K562 (cell line): ENCODE data around the gene RASSF6. TPM values are rescaled to one million over a fixed set of nuclear protein-coding genes. Genes with fewer than 3 reads are reported as not detected.

ENCODE experiments used
- GATA2 ChIP-seq: sonication (generic); formaldehyde crosslinking; IDR thresholded peaks from 2 replicates; pipeline ENCODE4 v1.4.0; 2020; ENCODE audit warnings: mild to moderate bottlenecking, missing genetic modification reagents
- ZBTB40 ChIP-seq, 2 experiments: fragments of 450-650 bp in 1 of 2; sonication (generic) in 1 of 2; formaldehyde crosslinking in 1 of 2; IDR thresholded peaks; 2 replicates each; pipeline versions ENCODE4 v1.7.1 to v1.9.0; 2016 to 2022; ENCODE audit warnings: inconsistent platforms in 1 of 2, mild to moderate bottlenecking in 1 of 2, missing genetic modification reagents in 1 of 2
- polyA plus RNA-seq, 8 experiments: library from polyadenylated mRNA; depleted of rRNA in 4 of 8; stranded (reverse) in 5 of 8; unstranded in 3 of 8; fragments of >200 nt; fragmentation: Nextera tagmentation in 2 of 8; fragmentation: Illumina TruSeq in 1 of 8; extraction: Ambion mirVana in 2 of 8; extraction: Trizol in 1 of 8; gene quantifications; 2 replicates each; pipeline versions ENCODE4 v1.2.1 to v1.2.3, GENCODE V29; 2011 to 2014; ENCODE audit warnings: inconsistent platforms in 1 of 8, missing spikeins in 1 of 8
- total RNA-seq, 7 experiments: library from RNA; depleted of rRNA in 6 of 7; stranded (reverse); fragments of >200 nt in 6 of 7; fragmentation: Illumina TruSeq in 2 of 7; extraction: Trizol in 2 of 7; gene quantifications; 2 replicates each; pipeline versions ENCODE4 v1.2.1 to v1.2.3, GENCODE V29; 2011 to 2021; ENCODE audit warnings: low replicate concordance in 1 of 7

Gene RASSF6
- total and polyA plus RNA-seq, 9 of the 15 experiments (the other 6 are each of a cell fraction or from before 2014, with no cell fraction given): under 0.01 to 0.25 (median 0.06) TPM; not detected in 1

- no peak for TF ChIP-seq ZBTB40 (IDR thresholded peaks at IDR 0.05)
- no peak for TF ChIP-seq ZBTB40 (CRISPR knock-in tag; IDR thresholded peaks at IDR 0.05)
- TF ChIP-seq GATA2: no peak
- TF ChIP-seq, all 486 proteins: peak for 0
Measured at GRCh38 chr4:73583666-73584065, 36.6 kb downstream of the RASSF6 start (continued).
